Muscle layer of colon (tissue), 2 donors: ENCODE results near the gene TGFB3.

Experiments
- H3K27ac ChIP-seq: one replicate; pipeline ENCODE4 v1.7.0; 2013; ENCODE audit warnings: low read depth, mild to moderate bottlenecking, low read length, moderate library complexity
- H3K27me3 ChIP-seq, 2 donors: one replicate each; pipeline ENCODE4 v1.7.0; 2013; ENCODE audit warnings: low read length in 2 of 2, mild to moderate bottlenecking in 2 of 2; ENCODE audit not compliant: insufficient read depth in 2 of 2, control insufficient read depth in 1 of 2
- H3K36me3 ChIP-seq: one replicate; pipeline ENCODE4 v1.7.0; 2013; ENCODE audit warnings: mild to moderate bottlenecking, low read length; ENCODE audit not compliant: insufficient read depth
- H3K4me1 ChIP-seq: one replicate; pipeline ENCODE4 v1.7.0; 2013; ENCODE audit warnings: mild to moderate bottlenecking, low read length; ENCODE audit not compliant: insufficient read depth
- H3K4me3 ChIP-seq, 2 donors: one replicate each; pipeline ENCODE4 v1.7.0; 2013; ENCODE audit warnings: low read length in 2 of 2, low read depth in 1 of 2, mild to moderate bottlenecking in 1 of 2, moderate library complexity in 1 of 2
- H3K9ac ChIP-seq: one replicate; pipeline ENCODE4 v1.7.0; 2013; ENCODE audit warnings: low read length
- H3K9me3 ChIP-seq: one replicate; pipeline ENCODE4 v1.7.0; 2013; ENCODE audit warnings: mild to moderate bottlenecking, low read length
- donor health status: abdominal sarcoma.
- donor health status: Adenocarcinoma of cecum.

TGFB3 gene

DNA sequence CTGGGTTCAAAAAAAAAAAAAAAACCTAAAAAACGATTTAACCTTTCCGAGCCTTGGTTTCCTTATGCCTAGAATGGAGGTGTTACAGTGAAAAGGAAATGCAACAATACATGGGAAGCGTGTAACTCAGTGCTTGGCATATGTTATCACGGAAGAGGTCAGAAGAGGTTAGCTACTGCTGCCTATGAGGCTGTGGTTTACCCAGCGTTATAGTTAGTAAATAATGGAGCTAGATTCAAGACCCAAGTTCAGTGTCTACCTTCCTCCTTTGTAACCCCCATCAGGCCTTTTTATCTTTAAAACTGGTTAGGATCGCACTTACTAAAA is 4.6 kb upstream of the TGFB3 start:
- Histone ChIP-seq H3K9me3 (no peaks in the 10 kb centered on the region), H3K4me1 (peaks cover 14% of the 10 kb centered on the region), H3K27ac (peak overlapping the region; percentile 83), H3K9ac (peak overlapping the region; percentile 54), H3K27me3 (no peaks in the 10 kb centered on the region), H3K4me3 (peak overlapping the region; percentile 93 to 95), H3K36me3 (peaks cover 17% of the 10 kb centered on the region)

- H3K9me3 ChIP-seq, result no peaks in the 10 kb centered on the region
- peaks cover 16% of the 10 kb centered on the region for H3K36me3 ChIP-seq
- no peaks in the 10 kb centered on the region for H3K27me3 ChIP-seq
- H3K4me1 ChIP-seq, result peaks cover 18% of the 10 kb centered on the region
- H3K9ac ChIP-seq, result peak within 1 kb of the TSS; percentile 54
- peak within 1 kb of the TSS; percentile 93 to 95 for H3K4me3 ChIP-seq
- H3K27ac ChIP-seq, result peak within 1 kb of the TSS; percentile 83
Measured at GRCh38 chr14:75985618-75986438, 4.0 kb upstream of the TGFB3 start, which contains the start of gene IFT43. TSS of gene IFT43 (plus strand) at chr14:75985763. CDS start at chr14:75985787, 24 bp downstream.

DNA sequence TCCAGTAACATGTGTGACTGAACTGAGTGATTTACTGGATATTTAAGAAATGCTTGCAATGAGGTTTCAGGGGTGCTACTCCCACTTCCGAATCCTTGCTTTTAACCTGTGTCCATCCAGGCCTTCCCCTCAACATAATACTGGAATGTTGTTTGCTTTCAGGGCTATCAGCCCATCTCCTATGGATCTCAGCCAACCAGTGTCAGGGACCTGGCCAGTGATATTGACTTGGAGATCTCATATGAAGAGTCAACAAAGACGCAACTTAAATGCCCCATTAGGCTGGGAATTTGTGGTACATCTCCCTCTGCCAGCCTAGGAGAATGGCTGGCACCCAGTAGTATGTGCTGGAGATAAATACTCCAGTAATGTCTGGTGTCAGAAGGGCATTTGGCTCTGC is 2.9 kb upstream of the TGFB3 start:
- no peaks in the 10 kb centered on the region for H3K9me3 ChIP-seq
- no peak overlapping the region for H3K4me3 ChIP-seq
- H3K27me3 ChIP-seq, result no peaks in the 10 kb centered on the region
- peaks cover 25% of the 10 kb centered on the region for H3K4me1 ChIP-seq
- H3K27ac ChIP-seq, result no peak overlapping the region
- no peak overlapping the region for H3K9ac ChIP-seq
- H3K36me3 ChIP-seq, result peaks cover 5% of the 10 kb centered on the region

DNA sequence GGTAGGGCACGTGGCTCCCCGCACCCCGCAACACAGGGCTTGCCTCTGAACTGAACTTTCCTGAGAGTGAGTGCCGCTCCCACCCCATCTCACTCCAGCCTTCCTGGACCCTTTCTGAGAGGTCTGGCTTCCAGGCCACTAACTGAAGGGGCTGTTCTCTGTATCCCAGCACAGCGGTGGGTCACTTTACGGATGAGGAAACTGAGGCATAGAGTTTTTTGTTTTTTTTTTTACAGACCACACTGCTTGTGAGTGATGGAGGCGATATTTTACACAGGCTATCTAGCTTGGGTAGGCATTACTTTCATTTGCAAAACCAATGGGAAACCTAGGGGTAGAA is 1.2 kb upstream of the TGFB3 start:
- H3K4me3 ChIP-seq, result peak overlapping the region; percentile 2 to 52
- no peaks in the 10 kb centered on the region for H3K9me3 ChIP-seq
- H3K27me3 ChIP-seq, result no peaks in the 10 kb centered on the region
- peak overlapping the region; percentile 54 for H3K9ac ChIP-seq
- peaks cover 38% of the 10 kb centered on the region for H3K4me1 ChIP-seq
- H3K27ac ChIP-seq, result peak overlapping the region; percentile 64
- no peaks in the 10 kb centered on the region for H3K36me3 ChIP-seq

DNA sequence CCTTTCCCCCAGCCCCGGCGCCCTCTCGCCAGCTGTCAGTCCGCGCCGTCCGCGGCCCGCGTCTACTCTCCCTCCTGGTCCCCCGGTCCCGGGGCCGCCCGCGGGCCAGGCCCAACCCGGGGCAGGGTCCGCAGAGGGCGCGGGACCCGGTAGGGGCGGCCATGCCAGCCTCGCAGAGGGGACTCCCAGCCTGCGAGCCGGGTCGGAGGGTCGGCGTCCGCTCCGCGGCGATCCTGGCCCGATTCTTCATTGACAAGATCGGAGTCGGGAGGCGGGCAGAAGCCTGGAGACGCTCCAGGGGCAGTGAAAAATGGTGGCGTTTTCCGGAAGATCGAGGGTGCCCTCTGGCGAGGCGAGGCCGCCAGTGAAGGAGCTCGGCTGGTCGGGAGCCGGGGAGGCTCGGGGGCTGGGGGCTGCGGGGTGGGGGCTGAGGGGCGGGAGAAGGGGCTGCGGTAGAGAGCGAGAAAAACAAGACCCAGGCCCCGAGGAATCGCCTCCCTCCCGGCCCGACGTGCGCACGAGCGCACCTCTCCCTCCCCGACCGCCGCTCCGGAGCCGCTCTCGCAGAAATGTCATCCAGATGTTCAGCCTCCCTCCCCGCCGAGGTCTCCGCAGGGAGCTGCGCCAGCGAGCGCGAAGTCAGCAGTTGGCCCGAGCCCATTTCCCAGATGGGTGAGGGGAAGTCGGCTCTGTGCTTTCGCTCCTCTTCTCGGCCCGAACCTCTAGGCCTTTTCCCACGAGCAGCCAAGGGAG is 647 bp upstream of the TGFB3 start:
- peak overlapping the region; percentile 91 for H3K27ac ChIP-seq
- H3K4me1 ChIP-seq, result peaks cover 38% of the 10 kb centered on the region
- H3K27me3 ChIP-seq, result no peaks in the 10 kb centered on the region
- no peaks in the 10 kb centered on the region for H3K9me3 ChIP-seq
- peak overlapping the region; percentile 74 for H3K9ac ChIP-seq
- H3K4me3 ChIP-seq, result peak overlapping the region; percentile 53 to 59
- H3K36me3 ChIP-seq, result no peaks in the 10 kb centered on the region

DNA sequence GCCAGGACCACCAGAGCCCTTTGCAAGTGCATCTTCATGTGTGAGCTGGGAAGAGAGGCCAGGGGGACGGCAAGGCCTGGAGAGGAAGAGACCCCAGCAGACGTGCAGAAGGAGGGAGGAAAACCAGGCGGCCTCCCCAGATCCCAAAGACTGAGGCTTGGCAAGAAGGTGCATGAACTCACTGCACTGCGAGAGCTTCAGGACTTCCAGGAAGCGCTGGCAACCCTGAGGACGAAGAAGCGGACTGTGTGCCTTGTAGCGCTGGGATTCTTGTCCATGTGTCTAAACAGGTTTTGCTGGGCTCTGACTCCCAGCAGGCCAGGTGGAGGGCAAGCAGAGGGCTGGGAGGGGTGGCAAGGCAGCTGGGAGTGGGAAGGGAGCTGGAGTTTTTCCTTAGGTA is 939 bp downstream of the TGFB3 start:
- H3K4me1 ChIP-seq, result peaks cover 26% of the 10 kb centered on the region
- H3K36me3 ChIP-seq, result no peaks in the 10 kb centered on the region
- peak overlapping the region; percentile 53 to 59 for H3K4me3 ChIP-seq
- no peaks in the 10 kb centered on the region for H3K27me3 ChIP-seq
- H3K27ac ChIP-seq, result peak overlapping the region; percentile 91
- peak overlapping the region; percentile 74 for H3K9ac ChIP-seq
- H3K9me3 ChIP-seq, result no peaks in the 10 kb centered on the region

DNA sequence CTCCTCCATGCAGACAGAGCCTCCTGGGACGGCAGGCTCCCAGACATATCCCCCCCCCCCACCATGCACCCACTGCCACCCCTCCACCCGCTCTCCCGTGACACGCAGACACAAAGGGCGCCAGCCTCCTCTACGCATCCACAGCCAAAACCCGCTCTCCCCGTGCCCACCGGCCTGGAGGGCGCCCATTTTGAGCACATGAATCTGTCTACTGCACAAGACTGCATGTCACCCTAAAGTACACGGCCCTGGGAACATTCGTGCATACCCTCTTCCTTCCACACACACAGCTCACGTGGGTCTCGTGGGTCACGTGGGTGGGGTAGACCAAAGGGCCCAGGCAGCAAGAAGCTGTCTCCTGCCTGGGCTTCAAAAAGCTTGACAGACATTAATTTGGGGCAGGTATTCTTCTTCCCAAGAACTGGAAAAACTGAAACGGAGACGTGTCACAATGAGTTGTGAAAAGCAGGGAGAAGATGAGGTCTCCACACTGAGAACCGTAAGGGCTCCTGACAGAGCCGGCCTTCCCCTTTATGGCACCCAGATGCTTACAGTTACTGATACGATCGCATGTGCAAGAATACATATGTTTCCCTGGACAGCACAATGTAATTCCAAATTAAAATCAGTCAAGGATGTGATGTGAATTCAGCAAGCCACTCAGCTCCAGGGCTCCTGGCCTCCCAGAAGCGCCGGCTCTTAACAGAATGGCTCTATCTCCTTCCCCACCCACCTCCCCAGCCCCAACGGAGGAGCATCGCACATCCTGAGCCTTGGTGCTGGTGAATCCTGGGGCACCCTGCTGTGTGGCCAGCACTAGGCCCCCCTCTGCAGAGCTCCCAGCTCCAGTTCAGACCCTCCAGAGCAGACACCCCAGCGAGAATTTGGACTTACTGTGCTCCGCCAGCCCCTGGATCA is 1.9 kb downstream of the TGFB3 start:
- no peaks in the 10 kb centered on the region for H3K9me3 ChIP-seq
- H3K4me1 ChIP-seq, result peaks cover 26% of the 10 kb centered on the region
- H3K9ac ChIP-seq, result peak overlapping the region; percentile 19
- H3K4me3 ChIP-seq, result peak overlapping the region; percentile 53 to 59
- H3K27ac ChIP-seq, result peak overlapping the region; percentile 91
- H3K27me3 ChIP-seq, result no peaks in the 10 kb centered on the region
- H3K36me3 ChIP-seq, result no peaks in the 10 kb centered on the region

GRCh38 chr14:75979071-75979571 is 2.7 kb downstream of the TGFB3 start:
- peak overlapping the region; percentile 10 for H3K9ac ChIP-seq
- H3K4me3 ChIP-seq, result peak overlapping the region; percentile 53 to 59

DNA sequence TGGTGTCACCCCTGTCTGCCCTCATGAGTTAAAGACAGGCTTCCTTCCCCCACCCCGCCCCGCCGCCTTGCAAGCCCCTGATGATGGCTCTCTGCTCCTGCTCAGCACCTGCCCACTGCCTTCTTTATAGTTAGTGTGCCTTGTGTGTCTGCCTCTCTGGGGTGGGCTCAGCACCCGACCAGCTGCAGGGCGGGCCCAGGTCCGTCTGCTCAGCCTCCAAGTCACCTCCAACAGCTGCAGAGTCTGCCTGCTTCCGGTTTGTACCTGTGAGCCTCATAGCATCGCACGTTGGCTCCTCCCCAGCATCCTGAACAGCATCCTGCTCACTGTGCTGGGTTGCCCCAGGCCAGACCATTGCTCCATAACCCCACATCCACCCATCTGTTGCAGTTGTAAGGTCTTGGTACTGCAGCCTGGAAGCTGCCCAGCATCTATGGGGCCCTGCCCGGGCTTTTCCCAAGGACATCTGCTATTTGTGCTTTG is 3.5 kb downstream of the TGFB3 start:
- Histone ChIP-seq H3K27ac (no peak overlapping the region), H3K9ac (no peak overlapping the region), H3K36me3 (no peaks in the 10 kb centered on the region), H3K4me1 (peaks cover 26% of the 10 kb centered on the region), H3K27me3 (no peaks in the 10 kb centered on the region), H3K9me3 (no peaks in the 10 kb centered on the region), H3K4me3 (peak overlapping the region in 1 of 2 donors; percentile 59)

More at GRCh38 chr14:75979071-75979571, 2.7 kb downstream of the TGFB3 start:
- Histone ChIP-seq H3K27me3 (no peaks in the 10 kb centered on the region), H3K36me3 (no peaks in the 10 kb centered on the region), H3K27ac (peak overlapping the region; percentile 1), H3K4me1 (peaks cover 26% of the 10 kb centered on the region), H3K9me3 (no peaks in the 10 kb centered on the region)

DNA sequence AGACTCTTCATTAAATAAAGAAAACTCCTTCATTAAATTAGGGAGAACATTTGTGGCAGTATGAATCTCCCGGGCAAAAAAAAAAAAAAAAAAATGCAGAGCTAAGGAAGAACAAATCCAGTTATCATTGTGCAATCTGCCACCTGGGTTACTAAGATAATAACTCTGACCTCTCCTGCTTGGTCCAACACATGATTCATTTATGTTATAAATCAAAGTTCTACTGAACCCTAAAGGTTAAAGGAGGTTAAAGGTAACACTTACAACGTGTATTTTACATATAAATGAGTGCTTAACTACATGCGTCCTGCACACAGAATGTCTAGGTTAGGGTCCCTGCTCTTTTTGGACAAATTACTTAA is 4.2 kb downstream of the TGFB3 start:
- Histone ChIP-seq H3K4me3 (no peak overlapping the region), H3K27me3 (no peaks in the 10 kb centered on the region), H3K4me1 (peaks cover 26% of the 10 kb centered on the region), H3K9ac (no peak overlapping the region), H3K9me3 (no peaks in the 10 kb centered on the region), H3K27ac (no peak overlapping the region), H3K36me3 (no peaks in the 10 kb centered on the region)
